GM10248 (cell line): ENCODE measurements around the gene MAMLD1.

Experiments used
- CTCF ChIA-PET: fragments of 300-600 bp; sonication (Branson Sonifier 250); formaldehyde crosslinking; extraction: SDS; loops from one replicate; lab custom pipeline; 2021; ENCODE audit warnings: antibody characterized with exemption; lab: Yijun Ruan, JAX
- POLR2A ChIA-PET: fragments of 350-650 bp; sonication (Branson Sonifier 250); formaldehyde crosslinking; extraction: SDS; loops from one replicate; lab custom pipeline; 2020; ENCODE audit warnings: antibody characterized with exemption; lab: Yijun Ruan, JAX
- DNase-seq: peaks from one replicate; pipeline ENCODE4 v3.0.0; 2012; ENCODE audit errors: extremely low spot score
- TF ChIP-seq, protein P1 (sequence below): IDR thresholded peaks from 2 replicates; pipeline ENCODE4 v1.5.1; 2012; ENCODE audit warnings: mild to moderate bottlenecking, low read depth; ENCODE audit errors: extremely low read depth, missing control alignments, control extremely low read depth

Gene MAMLD1

DNA sequence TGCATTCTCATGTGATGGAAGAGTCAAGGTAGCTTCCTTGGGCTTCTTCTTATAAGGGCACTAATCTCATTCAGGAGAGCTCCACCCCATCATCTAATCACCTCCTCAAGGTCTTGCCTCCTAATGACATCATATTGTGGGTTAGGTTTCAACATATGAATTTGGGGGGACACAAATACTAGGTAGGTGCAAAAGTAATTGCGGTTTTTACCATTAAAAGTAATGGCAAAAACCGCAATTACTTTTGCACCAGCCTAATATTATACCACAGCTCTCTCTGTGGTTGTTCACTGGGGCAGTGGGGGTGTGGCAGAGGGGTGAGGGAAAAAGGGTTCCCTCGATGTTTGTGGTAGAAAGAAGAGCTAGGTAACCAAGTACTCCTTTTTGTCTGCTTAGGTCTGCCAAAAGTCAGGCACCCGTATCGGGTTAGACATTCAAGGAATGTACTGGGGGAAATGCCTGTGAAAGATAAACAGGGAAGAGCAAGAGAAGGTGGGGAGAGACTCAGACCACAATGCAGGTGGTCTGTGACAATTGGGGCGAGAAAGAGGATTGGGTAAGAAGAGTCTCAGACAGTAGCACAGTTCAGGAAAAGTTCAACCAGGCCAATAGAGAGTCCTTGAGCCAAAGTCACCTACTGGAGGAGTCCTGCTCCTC is 126.4 kb downstream of the MAMLD1 start:
- TF ChIP-seq, protein P1, sequence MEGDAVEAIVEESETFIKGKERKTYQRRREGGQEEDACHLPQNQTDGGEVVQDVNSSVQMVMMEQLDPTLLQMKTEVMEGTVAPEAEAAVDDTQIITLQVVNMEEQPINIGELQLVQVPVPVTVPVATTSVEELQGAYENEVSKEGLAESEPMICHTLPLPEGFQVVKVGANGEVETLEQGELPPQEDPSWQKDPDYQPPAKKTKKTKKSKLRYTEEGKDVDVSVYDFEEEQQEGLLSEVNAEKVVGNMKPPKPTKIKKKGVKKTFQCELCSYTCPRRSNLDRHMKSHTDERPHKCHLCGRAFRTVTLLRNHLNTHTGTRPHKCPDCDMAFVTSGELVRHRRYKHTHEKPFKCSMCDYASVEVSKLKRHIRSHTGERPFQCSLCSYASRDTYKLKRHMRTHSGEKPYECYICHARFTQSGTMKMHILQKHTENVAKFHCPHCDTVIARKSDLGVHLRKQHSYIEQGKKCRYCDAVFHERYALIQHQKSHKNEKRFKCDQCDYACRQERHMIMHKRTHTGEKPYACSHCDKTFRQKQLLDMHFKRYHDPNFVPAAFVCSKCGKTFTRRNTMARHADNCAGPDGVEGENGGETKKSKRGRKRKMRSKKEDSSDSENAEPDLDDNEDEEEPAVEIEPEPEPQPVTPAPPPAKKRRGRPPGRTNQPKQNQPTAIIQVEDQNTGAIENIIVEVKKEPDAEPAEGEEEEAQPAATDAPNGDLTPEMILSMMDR: no peak
- POLR2A ChIA-PET: no interaction called here
- CTCF ChIA-PET: no interaction called here
- DNase-seq: no peak

DNA sequence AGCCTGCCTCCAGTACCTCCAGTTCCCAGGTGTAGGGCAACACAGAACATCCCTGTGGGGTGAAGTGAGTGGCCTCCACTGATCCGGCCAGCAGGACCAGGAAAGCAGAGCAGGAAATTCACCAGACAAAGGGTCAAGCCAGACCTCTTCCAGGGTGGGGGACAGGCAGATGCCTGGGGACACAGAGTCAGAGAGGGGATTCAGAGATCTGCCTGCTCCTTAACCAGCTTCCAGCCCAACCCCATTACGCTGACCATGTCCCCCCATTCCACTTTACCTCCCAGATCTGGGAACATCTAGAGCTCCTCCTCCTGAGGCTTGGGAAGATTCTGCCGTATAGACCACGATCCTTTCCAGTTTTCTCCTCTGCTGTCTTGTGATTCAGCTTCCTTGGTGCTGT is 132.4 kb downstream of the MAMLD1 start:
- DNase-seq: no peak
- TF ChIP-seq, protein P1: no peak
- POLR2A ChIA-PET: no interaction called here
- CTCF ChIA-PET: no interaction called here

DNA sequence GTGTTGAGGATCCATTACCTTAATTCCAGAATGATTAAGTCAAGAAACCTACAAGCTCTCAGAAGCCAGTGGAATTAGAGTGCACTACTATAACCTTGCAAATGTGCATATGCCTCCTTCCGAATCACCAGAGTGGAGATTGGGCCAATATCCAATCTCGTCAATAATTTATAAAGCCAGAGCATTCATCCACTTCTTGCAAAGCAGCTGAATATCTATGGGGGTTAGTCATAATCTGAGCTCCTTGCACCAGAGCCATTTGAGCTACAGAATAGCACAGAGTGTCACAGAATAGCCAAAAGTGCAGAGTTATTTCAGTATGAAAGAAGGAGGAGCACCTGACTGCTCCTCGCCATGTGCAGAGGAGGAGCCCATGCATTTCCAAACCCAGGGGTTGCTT is 136.1 kb downstream of the MAMLD1 start:
- ChIA-PET CTCF (interaction anchor here (2.2 kb wide), 2 partner anchors 13 kb away, joined by 5 to 8 read pairs; no protein-coding TSS in a partner anchor), POLR2A (no interaction called here)
- DNase-seq: no peak
- TF ChIP-seq, protein P1: no peak

DNA sequence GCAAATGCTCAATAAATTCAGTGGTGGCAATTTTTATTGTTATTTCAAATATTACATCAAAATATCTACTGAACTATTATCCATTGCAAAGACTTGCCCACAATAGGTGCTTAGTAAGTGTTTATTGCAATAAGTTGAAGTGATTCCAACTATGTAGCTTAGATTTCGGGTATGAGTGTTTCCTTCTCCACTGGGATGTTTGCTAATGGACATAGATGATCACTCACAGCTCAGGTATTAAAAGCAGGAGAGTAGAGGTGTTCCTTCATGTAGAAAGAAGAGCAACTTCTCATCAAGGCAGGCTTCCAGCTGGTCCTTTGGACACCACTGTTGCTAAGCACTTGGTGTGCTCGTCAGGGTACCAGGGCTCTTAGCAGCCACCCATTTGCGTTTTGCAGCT is 139.0 kb downstream of the MAMLD1 start:
- ChIA-PET CTCF (interaction anchor here (1.3 kb wide), 1 partner anchor 27 kb away, joined by 3 read pairs; no protein-coding TSS in a partner anchor), POLR2A (no interaction called here)
- no peak for DNase-seq
- TF ChIP-seq, protein P1: no peak

DNA sequence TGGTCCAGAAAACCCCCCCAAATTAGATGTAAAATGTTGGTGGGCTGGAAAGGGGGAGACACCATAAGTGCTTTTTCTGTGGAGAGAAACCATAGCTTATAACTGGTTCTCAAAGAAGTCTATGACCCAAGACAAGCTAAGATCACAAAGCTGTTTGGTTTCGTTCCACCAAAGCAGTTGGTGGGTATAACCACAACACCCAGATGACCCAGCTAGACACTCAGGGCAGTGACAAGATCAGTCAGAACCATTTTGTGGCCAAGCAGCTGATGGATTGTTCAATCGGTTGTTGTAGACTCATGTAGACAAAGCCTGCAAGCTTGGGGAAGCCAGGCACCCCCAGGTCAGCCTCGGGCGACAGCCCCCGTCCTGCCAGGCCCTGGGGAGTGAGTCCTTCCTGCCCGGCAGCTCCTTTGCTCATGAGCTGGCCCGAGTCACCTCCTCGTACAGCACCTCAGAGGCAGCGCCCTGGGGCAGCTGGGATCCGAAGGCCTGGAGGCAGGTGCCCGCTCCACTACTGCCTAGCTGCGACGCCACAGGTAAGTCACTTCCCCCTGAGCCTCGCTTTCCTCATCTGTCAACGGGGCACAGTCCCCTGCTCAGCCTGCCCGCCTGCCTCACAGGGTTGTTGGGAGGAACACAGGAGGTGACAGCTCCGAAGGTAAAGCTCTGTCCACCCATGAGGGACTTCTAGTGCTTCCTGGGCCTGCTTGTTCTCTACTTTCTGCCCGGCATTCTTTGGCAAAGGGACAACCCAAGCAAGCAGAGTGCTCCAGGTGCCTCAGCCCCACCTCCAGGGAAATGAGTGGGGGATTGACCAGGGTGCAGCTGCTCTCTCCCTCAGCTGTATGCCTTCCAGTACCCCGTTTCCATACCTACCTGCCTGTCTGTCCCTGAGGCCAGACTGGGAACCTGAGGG is 140.1 kb downstream of the MAMLD1 start:
- CTCF ChIA-PET: interaction anchor here (1.3 to 1.5 kb wide), 2 partner anchors 28 to 226 kb away, joined by 3 read pairs; no protein-coding TSS in a partner anchor
- POLR2A ChIA-PET: no interaction called here
- no peak for DNase-seq
- TF ChIP-seq, protein P1: no peak

DNA sequence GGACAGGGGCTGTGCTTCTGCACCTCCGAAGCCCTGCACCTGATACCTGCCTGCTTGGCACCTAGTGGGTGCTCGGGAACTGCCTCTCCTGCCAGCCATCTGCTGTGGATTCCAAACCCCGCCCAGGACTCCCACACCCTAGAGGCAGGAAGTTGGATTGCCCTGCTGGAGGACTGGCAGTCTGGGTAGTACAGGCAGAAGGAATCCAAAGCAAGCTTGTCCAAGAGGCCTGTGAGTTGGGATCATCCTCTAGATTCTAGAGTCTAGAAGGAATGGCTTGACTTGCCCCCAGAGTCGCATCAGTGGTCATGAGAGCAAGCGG is 140.7 kb downstream of the MAMLD1 start:
- TF ChIP-seq, protein P1: no peak
- no peak for DNase-seq
- ChIA-PET POLR2A (no interaction called here), CTCF (interaction anchor here (1.5 kb wide), 1 partner anchor 226 kb away, joined by 3 read pairs; no protein-coding TSS in a partner anchor)
